Duodenal mucosa (tissue), 2 donors: ENCODE results near the gene USP10.

ENCODE experiments used
- H3K27ac ChIP-seq: one replicate; pipeline ENCODE4 v1.7.0; 2013; ENCODE audit warnings: low read depth, low read length
- H3K27me3 ChIP-seq, 2 donors: one replicate each; pipeline ENCODE4 v1.7.0; 2013; ENCODE audit warnings: low read length in 2 of 2, control low read depth in 1 of 2; ENCODE audit not compliant: insufficient read depth in 2 of 2, control insufficient read depth in 1 of 2
- H3K36me3 ChIP-seq, 2 donors: one replicate each; pipeline ENCODE4 v1.7.0; 2013; ENCODE audit warnings: low read length in 2 of 2, control low read depth in 1 of 2; ENCODE audit not compliant: insufficient read depth in 2 of 2, control insufficient read depth in 1 of 2
- H3K4me1 ChIP-seq, 2 donors: one replicate each; pipeline ENCODE4 v1.7.0; 2013; ENCODE audit warnings: low read length in 2 of 2, control low read depth in 1 of 2; ENCODE audit not compliant: insufficient read depth in 2 of 2, control insufficient read depth in 1 of 2
- H3K4me3 ChIP-seq, 2 donors: one replicate each; pipeline ENCODE4 v1.7.0; 2013; ENCODE audit warnings: low read length in 2 of 2, low read depth in 1 of 2
- H3K9ac ChIP-seq, 2 donors: one replicate each; pipeline ENCODE4 v1.7.0; 2013; ENCODE audit warnings: low read length in 2 of 2, low read depth in 1 of 2
- H3K9me3 ChIP-seq, 2 donors: one replicate each; pipeline ENCODE4 v1.7.0; 2013; ENCODE audit warnings: low read length in 2 of 2, control low read depth in 1 of 2; ENCODE audit not compliant: control insufficient read depth in 1 of 2

USP10 gene

GRCh38 chr16:84766978-84767773 lies 67.4 kb downstream of the USP10 start:
- Histone ChIP-seq H3K36me3 (peaks cover 40 to 73% of the 10 kb centered on the region in 2 donors), H3K9ac (no peak overlapping the region), H3K27ac (no peak overlapping the region), H3K4me3 (no peak overlapping the region), H3K27me3 (no peaks in the 10 kb centered on the region), H3K9me3 (no peaks in the 10 kb centered on the region), H3K4me1 (no peaks in the 10 kb centered on the region)

- Histone ChIP-seq H3K36me3 (peaks cover 40 to 77% of the 10 kb centered on the region in 2 donors), H3K4me1 (no peaks in the 10 kb centered on the region), H3K4me3 (no peak overlapping the region), H3K9ac (no peak overlapping the region), H3K27ac (no peak overlapping the region), H3K9me3 (no peaks in the 10 kb centered on the region), H3K27me3 (no peaks in the 10 kb centered on the region)
These were observed 68.4 kb downstream of the USP10 start for GRCh38 chr16:84768061-84768807.

GRCh38 chr16:84768808-84769197 lies 69.0 kb downstream of the USP10 start:
- Histone ChIP-seq H3K36me3 (peaks cover 35 to 77% of the 10 kb centered on the region in 2 donors), H3K4me1 (no peaks in the 10 kb centered on the region), H3K9ac (no peak overlapping the region), H3K27me3 (no peaks in the 10 kb centered on the region), H3K27ac (no peak overlapping the region), H3K4me3 (no peak overlapping the region), H3K9me3 (no peaks in the 10 kb centered on the region)

- no peaks in the 10 kb centered on the region for H3K27me3 ChIP-seq
These were observed 69.6 kb downstream of the USP10 start for GRCh38 chr16:84769416-84769815.

GRCh38 chr16:84773312-84773711 lies 73.5 kb downstream of the USP10 start:
- H3K9ac ChIP-seq, result no peak overlapping the region
- no peaks in the 10 kb centered on the region for H3K9me3 ChIP-seq
- H3K27me3 ChIP-seq, result no peaks in the 10 kb centered on the region
- H3K27ac ChIP-seq, result no peak overlapping the region
- H3K4me3 ChIP-seq, result no peak overlapping the region
- H3K4me1 ChIP-seq, result no peaks in the 10 kb centered on the region
- H3K36me3 ChIP-seq, result peaks cover 24 to 85% of the 10 kb centered on the region in 2 donors

More at GRCh38 chr16:84769416-84769815, 69.6 kb downstream of the USP10 start:
- no peak overlapping the region for H3K27ac ChIP-seq
- H3K36me3 ChIP-seq, result peaks cover 29 to 76% of the 10 kb centered on the region in 2 donors
- no peaks in the 10 kb centered on the region for H3K9me3 ChIP-seq
- H3K9ac ChIP-seq, result no peak overlapping the region
- H3K4me1 ChIP-seq, result no peaks in the 10 kb centered on the region
- H3K4me3 ChIP-seq, result no peak overlapping the region

GRCh38 chr16:84774810-84775209 lies 75.0 kb downstream of the USP10 start:
- Histone ChIP-seq H3K4me3 (no peak overlapping the region), H3K4me1 (no peaks in the 10 kb centered on the region), H3K9ac (no peak overlapping the region), H3K9me3 (no peaks in the 10 kb centered on the region), H3K36me3 (peaks cover 29 to 83% of the 10 kb centered on the region in 2 donors), H3K27me3 (no peaks in the 10 kb centered on the region), H3K27ac (no peak overlapping the region)

GRCh38 chr16:84775262-84775810 lies 75.5 kb downstream of the USP10 start:
- no peaks in the 10 kb centered on the region for H3K27me3 ChIP-seq
- peaks cover 30 to 84% of the 10 kb centered on the region in 2 donors for H3K36me3 ChIP-seq
- H3K9me3 ChIP-seq, result no peaks in the 10 kb centered on the region
- no peak overlapping the region for H3K27ac ChIP-seq
- H3K9ac ChIP-seq, result no peak overlapping the region
- H3K4me1 ChIP-seq, result no peaks in the 10 kb centered on the region
- H3K4me3 ChIP-seq, result no peak overlapping the region

GRCh38 chr16:84777435-84777834 lies 77.6 kb downstream of the USP10 start:
- Histone ChIP-seq H3K4me1 (no peaks in the 10 kb centered on the region), H3K36me3 (peaks cover 26 to 74% of the 10 kb centered on the region in 2 donors), H3K9ac (no peak overlapping the region), H3K4me3 (no peak overlapping the region), H3K27me3 (no peaks in the 10 kb centered on the region), H3K27ac (no peak overlapping the region), H3K9me3 (no peaks in the 10 kb centered on the region)

- no peaks in the 10 kb centered on the region for H3K9me3 ChIP-seq
- no peaks in the 10 kb centered on the region for H3K4me1 ChIP-seq
- no peak overlapping the region for H3K4me3 ChIP-seq
- no peak overlapping the region for H3K27ac ChIP-seq
- H3K36me3 ChIP-seq, result peaks cover 26 to 61% of the 10 kb centered on the region in 2 donors
- H3K27me3 ChIP-seq, result no peaks in the 10 kb centered on the region
- H3K9ac ChIP-seq, result no peak overlapping the region
These were observed 78.9 kb downstream of the USP10 start for GRCh38 chr16:84778720-84779119.

- Histone ChIP-seq H3K9me3 (no peaks in the 10 kb centered on the region), H3K27me3 (no peaks in the 10 kb centered on the region), H3K4me1 (no peaks in the 10 kb centered on the region), H3K9ac (no peak overlapping the region), H3K27ac (no peak overlapping the region), H3K36me3 (peaks cover 26 to 50% of the 10 kb centered on the region in 2 donors), H3K4me3 (no peak overlapping the region)
These were observed 80.3 kb downstream of the USP10 start for GRCh38 chr16:84780063-84780462.
